CD4-positive, alpha-beta T cell treated with Interleukin-15 for 4 hours (primary cell): ENCODE measurements around the gene OSBPL10.

Experiments
- DNase-seq: peaks from one replicate; pipeline ENCODE4 v3.0.0-alpha.2; 2020; ENCODE audit warnings: low spot score

The OSBPL10 gene

DNA sequence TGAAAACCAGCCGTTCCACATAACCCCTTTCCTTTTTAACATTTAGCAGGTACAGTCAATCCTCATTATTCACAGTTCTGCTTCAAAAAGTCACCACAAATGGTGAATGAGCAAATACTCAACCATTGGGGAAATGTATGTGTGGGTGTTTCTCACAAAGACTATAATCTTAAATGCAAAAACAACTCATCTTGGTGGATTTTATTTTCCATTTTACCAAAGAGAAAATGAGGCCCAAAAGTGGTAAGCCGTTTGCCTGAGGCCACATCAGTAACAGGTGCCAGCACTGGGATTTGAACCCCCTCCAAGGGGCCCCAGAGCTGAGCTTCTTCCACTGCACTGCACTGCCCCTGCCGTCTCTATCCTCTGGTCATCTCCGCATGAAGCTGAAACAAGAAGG lies 208.8 kb downstream of the OSBPL10 start:
- DNase-seq, result no peak

DNA sequence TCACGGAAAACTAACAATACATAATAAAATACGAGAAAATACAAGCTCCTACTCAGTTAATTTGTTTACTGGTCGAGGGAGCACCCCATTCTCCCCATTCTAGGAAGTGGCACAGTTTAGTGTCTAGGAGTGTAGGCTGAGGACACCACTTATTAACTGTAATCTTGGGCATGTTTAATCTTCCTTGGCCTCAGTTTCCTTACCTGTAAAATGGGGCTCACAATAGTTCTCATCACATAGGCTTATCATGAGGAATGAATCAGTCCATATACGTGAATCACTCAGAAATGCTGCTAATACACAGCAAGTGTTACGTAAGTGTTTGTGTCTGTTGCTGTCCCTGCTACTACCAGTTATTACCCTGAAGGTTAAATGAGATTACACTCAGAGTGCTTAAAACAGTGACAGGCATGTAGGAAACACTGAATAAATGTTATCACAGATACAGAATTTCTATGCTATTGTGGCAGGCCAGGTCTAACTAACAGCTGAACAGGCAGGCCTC lies 210.2 kb downstream of the OSBPL10 start:
- DNase-seq, result no peak

DNA sequence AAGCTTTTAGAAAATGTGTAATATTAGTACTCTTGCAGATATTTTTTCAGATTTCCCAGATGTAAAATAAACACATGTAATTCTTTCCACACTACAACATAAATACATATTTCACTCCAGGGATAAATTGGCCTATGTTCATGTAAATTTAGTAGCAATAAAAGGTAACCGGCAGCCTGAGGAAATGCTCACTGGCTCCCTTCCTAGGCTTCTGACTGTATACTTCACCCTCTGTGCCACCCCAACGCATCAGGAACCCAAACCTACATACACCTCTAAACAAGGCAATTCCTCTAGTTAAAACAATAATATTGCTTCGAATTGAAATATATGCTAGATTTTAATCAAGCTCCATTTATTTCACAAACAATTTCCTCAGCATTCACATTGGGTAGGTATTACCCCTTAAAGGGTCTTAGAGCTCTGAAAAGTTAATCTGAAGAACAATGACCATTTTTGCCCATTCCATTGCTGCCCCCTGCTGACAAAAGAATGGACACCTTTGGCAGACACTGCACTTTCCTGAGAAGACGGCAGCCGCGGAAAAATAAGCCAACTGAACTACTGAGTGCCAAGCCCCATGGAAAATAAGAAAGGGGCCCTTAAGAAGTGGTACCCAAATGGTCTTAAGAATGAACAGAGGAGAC lies 212.5 kb downstream of the OSBPL10 start:
- peak; percentile 52 for DNase-seq

DNA sequence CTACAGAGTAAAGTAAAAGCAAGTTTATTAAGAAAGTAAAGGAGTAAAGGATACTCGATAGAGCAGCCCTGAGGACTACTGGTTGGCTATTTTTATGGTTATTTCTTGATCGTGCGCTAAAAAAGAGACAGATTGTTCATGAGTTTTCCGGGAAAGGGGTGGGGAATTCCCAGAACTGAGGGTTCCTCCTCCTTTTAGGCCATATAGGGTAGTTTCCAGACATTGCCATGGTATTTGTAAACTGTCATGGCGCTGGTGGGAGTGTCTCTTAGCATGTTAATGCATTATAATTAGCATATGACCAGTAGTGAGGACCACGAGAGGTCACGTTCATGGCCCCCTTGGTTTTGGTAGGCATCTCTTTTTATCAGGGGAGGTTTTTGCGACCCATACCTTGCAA lies 213.1 kb downstream of the OSBPL10 start:
- DNase-seq, result no peak

DNA sequence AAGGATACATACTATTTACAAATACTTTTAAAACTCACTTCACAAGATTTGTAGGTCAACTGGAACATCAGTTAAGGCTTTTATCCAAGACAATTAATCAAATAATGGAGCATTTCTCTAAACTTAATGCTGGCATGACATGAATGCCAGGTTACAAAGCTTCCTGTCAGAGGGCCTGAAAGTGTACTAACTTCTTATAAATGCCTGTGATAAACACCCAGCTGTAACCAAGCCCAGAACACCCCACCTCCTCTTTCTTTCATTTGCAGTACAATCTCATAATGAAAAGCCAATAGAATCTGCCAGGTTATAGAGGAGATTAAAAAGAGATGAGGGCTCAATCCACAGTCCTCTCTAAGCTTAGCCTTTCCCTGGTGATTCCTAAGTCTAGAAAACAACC lies 214.4 kb downstream of the OSBPL10 start:
- DNase-seq, result no peak

DNA sequence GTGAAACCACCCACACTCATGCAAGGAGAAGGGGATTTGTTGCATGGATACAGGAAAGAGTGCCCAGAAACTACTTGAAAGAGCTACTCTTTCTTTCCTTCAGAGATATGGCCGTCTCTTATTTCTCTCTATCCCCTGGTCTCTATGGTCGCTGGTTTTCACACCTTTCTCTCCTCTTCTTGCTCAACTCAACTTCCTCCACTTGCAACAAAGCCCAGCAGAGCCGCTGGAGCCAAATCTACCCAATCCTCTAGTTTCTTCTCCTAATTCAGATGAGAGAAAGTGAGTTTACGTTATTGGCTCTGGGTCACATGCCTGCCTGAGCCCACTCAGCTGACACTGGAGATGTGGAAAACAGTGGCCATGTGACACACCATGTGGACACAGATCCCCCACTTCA lies 215.2 kb downstream of the OSBPL10 start:
- no peak for DNase-seq

DNA sequence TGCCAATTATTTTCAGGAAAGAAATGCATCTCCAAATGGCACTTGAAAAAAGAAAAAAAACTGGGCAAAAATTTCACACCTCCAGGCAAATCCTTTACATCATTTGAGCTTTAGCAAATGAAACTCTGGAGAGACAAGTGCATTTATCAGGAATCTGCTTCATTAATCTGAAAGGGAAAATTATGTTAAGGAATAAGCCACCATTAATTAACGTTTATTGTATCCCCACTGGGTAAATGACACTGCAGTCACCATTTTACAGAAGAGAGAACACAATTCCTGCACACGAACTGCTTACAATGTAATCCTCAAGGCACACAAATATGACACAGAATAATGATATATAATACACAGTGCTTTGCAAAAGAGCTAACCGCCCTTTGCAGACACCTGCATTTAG lies 217.3 kb downstream of the OSBPL10 start:
- DNase-seq, result no peak

DNA sequence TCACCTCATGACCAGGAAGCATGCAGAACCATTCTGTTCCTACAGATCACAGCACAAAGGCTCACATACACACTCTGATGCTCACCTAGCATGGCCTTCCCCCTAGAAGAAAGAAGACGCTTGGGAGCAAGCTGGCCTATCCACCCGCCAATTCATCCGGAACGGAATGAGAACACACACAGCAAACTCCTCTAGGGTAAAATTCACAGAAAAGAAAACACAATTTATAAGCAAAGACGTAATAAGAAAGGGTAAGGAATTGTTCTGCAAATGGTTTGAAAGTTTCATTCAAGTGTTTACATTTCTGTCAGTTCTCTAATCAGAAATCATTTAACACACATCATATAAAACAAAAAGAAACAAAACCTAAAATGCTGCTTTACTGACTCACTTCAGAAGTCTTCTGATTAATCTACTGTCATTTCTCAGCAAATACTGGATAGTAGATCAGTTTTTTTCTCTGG lies 218.1 kb downstream of the OSBPL10 start:
- no peak for DNase-seq

DNA sequence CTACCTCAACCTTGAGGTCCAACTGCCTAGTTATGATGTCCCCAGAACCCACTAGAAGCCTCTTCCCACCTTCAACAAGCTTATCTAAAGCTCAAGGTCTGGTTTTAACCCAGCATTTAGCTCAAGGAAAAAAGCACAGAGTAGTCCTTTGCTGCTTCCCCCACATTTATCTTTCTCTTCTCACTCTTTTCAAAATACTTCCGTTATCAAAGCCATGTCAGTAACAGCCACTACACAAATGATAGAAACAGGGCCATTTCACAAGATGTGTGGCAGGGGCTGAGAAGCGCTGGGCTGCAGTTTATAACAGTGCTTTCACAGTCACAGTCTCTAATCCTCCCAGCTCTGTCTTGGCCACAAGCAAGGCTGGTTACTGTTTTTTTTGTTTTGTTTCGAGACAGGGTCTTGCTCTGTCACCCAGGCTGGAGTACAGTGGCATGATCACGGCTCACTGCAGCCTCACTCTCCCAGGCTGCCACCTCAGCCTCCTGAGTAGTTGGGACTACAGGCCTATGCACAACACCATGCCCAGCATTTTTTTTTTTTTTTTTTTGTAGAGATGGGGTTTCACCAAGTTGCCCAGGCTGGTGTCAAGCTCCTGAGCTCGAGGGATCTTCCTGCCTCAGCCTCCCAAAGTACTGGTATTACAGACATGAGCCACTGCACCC lies 218.8 kb downstream of the OSBPL10 start:
- no peak for DNase-seq

DNA sequence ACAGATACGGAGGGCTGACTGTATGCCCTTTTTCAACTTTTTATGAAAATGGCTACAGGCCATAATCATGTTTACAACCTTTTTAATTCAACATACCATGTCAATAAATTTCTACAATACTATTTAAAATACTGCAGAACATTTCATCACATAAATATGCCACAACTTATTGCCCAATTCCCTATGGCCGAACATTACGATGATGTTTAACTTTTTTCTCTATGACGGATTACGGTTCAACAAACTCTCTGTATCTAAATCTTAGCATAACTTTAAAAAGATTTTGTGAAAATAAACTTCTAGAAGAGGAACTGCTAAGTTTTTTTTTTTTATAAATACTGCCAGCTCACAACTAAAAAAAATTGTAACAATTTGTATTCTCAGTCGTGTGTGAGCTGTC lies 220.4 kb downstream of the OSBPL10 start:
- no peak for DNase-seq

DNA sequence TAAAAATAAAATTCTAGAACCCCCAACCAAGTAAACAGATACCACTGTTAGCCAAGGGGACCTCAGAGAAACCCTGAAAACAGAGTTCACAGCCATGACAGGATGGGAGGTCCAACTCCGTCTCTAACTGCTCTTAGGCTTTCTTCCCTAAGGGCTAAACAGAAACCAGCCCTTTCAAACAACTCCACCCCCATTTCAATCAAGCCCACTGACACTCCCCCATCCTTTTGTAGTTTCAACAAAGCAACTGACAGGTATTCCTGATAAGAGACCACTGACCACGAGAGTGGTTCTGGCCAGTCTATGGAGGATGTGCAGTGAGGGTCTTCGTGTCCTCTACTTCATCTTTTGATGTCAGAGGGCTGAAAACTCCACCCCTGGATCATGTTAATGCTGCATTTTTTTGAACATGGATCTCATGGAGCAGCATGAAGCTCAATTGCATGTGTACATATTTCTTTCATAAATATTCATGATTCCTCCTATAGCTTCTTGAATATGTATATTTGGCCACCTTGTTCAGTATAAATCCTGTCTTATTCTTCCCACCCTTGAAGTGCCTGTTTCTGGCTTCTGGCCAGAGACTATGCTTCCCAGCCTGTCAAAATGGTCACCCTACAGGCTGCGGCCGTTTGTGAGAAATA lies 222.6 kb downstream of the OSBPL10 start:
- DNase-seq, result no peak

DNA sequence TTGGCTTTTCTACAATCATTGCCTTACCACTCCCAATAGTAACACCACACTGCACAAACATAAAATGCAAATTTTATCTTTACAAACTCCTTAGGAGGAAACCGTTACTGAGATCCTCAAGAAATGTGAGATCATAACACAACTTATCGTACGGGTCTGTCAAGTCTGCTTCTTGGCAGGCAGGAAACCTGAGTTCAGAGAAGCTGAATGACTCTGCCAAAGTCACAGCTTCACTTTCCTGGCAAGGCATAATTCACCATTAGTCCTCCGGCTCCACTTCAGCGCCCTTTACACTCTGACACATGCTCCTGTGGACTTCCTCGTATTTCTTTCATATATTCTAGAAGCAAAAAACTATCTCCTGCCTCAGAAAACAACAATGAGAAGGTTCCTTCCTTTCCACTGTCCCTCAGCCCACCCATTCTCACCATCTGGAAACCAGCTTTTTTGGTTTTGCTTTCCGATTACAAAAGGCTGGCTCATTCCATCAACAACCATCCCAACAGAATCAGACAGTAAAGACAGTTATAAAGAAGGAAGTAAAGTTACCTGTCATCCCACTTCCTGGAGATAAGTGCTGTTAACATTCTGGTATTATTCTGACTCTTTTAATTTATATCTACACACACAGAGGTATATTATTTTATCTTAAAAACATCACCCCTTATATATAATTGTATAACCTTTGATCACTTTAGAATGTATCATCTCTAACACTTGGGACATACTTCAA lies 225.0 kb downstream of the OSBPL10 start:
- peak; percentile 10 for DNase-seq

DNA sequence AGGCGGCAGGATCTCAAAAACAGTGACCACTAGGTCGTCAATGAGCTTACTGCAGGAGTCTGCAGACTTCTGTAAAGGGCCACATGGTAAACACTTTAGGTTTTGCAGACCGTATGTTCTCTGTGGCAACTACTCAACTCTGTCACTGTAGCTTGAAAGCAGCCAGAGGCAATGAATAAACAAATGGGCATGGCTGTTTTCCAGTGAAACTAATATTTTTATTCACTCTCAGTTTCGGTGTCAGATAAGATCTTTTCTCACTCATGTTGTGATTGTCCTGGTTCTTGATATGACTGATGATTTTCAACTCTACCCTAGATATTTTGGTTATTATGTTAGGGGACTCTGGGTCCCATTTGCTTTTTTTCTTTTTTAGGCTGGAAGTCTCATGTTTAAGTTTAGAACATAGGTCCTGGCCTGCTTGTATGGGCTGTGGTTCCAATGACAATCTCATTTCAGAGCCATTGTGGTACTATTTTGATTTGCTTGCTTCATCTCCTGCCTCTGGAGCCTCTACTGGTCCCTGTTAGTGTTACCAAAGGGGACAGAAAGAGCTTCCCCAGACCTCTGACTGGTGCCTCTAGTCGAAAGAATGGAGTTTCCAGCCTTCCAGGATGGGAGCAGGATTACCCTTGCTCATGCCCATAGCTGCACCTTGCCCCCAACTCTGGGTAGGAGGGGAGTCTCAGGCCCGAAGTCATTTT lies 226.3 kb downstream of the OSBPL10 start:
- no peak for DNase-seq

DNA sequence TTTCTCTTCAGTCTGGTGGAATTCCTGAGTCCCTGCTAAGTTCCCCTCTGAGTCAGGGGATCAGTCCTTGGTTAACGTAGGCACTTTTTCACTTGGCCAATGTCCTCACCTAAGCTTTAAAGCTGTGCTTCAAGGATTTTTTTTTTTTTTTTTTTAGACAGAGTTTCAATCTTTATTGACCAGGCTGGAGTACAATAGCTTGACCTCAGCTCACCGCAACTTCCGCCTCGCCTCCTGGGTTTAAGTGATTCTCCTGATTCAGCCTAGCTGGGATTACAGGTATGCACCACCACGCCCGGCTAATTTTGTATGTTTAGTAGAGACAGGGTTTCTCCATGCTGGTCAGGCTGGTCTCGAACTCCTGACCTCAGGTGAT lies 228.0 kb downstream of the OSBPL10 start:
- DNase-seq, result no peak

DNA sequence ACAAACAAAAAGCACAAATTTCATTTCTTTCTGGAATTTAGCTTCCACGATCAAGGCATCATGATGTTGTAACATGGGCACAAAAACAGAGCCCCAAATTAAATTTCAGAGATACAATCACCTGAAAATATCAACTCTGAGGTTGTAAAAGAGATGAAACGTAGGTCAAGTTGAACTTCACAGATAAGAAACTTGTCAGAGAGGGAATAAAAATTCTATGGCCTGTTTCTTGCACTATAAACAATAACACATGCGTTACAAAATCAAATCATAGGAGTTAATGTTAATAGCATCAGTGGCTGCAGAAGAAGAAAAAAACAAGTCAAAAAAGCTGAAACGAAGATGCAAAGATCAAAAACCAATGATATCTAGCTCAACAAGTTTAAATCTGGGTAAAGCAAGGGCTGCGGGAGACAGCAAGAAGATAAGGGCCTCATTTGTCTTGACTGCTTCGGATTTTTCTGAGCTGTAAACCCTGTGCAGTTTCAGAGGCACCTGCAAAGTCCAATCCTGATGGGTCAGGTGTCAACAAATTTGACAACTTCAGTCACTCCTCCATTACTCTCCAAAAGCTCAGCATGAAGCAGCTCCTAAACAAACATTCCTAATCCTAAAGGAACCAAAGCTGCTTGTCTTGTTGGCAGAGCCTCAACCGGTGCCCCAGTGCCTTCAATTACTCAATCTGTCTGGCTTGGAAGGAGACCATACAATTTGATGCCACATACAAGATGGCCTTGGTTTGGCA lies 228.6 kb downstream of the OSBPL10 start:
- no peak for DNase-seq

DNA sequence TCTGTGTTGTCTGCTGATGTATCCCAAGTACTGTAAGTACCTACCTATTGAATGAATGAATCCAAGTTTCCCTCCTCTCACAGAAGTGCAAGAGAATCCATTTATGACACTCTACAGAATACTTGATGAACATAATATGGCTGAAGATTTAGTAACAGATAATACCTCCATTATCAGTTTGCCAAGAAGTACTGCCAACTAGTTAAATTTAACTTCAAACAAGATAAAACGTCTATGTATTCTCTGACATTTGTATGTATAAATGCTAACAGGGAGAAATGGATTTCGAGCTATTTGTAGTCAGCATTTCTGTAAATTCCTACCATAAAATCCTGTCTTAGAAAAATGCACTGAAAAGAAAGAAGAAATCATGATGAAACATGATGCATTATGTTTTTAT lies 230.7 kb downstream of the OSBPL10 start:
- DNase-seq, result no peak

DNA sequence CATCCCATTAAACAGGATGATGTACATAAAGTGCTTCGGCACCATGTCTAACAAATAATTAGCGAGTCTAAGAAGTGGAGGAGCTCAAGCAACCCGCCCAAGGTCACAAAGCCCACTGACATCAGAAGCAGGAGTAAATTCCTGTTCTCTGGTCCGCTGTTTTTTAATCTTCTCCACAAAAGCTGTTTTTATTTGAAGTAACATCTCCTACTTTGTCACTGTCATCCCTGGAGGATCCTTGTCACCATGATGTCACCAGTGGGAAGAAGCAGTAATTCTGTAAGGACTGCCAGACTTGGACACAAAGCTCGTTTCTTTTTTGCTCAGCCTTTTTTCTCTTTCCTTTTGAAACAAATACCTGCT lies 232.1 kb downstream of the OSBPL10 start:
- DNase-seq, result no peak

DNA sequence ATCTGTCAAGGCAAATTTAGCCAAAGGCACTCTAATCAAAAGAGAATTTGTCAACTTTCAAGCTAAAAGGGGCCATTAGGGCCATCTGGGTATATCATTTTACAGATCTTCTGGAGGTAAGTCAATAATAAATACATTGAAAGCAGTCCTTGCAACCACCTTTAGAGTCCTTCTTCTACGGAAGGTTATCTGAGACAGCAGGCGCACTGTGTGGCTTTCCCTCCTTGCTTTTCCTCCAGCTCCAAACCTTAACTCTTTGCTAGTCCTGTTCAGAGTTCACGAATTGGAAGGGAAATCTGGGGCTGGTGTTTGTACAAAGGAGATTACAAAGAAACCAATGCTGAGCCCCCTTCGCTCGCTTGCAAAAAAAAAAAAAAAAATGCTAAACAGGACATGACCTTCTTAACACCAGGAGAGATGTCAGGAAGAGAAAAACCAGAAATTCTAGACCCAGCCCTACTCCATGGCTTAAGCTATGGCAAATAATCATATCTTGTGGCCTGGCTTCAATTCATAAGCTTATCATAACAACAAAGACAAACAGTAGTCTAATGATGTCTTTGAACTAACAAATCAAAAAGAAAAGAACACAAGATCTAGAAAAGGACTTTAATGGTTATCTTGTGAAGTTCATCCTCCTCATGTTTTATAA lies 232.7 kb downstream of the OSBPL10 start:
- DNase-seq, result no peak

DNA sequence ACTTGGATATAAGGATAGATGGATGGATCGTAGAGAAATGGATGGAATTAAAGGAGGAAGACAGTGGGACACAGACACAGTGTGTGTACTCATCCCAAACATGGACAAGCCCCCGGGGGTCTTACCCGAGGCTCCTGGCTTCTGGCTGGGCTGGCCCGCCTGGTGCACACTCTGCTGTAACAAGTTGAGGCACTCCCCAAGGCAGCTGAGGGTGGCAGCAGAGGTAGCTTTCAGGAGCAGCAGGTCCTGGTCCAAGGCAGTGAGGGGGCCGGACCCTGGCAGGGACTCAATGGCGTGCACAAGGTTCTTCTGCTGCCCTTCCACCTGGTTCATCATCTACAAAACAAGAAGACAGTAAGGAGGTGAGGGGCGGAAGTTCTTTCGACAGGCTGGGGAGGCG lies 233.3 kb downstream of the OSBPL10 start:
- DNase-seq, result no peak

DNA sequence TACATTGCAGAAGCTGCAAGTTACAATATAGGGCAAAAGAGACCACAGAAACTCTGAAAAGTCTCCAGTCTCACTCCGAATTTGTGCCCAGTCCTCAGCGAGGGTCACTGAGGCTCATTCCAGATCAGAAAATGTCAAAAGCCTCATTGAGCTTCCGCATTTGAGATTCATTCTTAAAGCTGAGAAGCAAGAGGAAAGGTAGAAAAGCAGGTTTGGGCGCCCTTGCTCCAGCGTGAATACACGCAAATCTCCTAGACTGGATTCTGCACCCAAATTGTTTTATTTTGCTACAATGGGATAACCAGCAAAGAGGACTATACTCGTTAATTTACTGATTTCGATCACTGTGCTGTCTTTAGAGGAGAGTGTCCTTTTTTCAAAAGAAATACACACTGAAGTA lies 236.1 kb downstream of the OSBPL10 start:
- DNase-seq, result no peak
